Activated CD4-positive, alpha-beta memory T cell treated with anti-CD3 and anti-CD28 coated beads for 36 hours (primary cell): ENCODE results near the gene HIP1R. TPM values are rescaled to one million over a fixed set of nuclear protein-coding genes. Genes with fewer than 3 reads are reported as not detected.
"Not testable (repeated sequence)": the region's sequence is repeated elsewhere in the genome, so short reads cannot be mapped to it uniquely, and the experiment has no call there.

Experiments
- CTCF ChIA-PET: fragments of 350-600 bp; sonication (Branson Sonifier 250); formaldehyde crosslinking; loops from one replicate; lab custom pipeline; 2021; ENCODE audit warnings: antibody characterized with exemption, inconsistent platforms; lab: Charles Lee
- POLR2A ChIA-PET: fragments of 350-600 bp; sonication (Branson Sonifier 250); formaldehyde crosslinking; loops from one replicate; lab custom pipeline; 2021; ENCODE audit warnings: antibody characterized with exemption; lab: Charles Lee
- DNase-seq: peaks from one replicate; pipeline ENCODE4 v3.0.0-alpha.2; 2020
- H3K27ac Mint-ChIP-seq: one replicate; pipeline ENCODE4 v1.8.0; 2021; ENCODE audit warnings: mixed read lengths
- H3K27me3 Mint-ChIP-seq: one replicate; pipeline ENCODE4 v1.8.0; 2021; ENCODE audit warnings: mixed read lengths
- H3K36me3 Mint-ChIP-seq: one replicate; pipeline ENCODE4 v1.8.0; 2021; ENCODE audit warnings: mixed read lengths
- H3K4me1 Mint-ChIP-seq: one replicate; pipeline ENCODE4 v1.8.0; 2021; ENCODE audit warnings: low read depth, mixed read lengths
- H3K4me3 Mint-ChIP-seq: one replicate; pipeline ENCODE4 v1.8.0; 2021; ENCODE audit warnings: mild to moderate bottlenecking, mixed read lengths
- H3K9me3 Mint-ChIP-seq: one replicate; pipeline ENCODE4 v1.8.0; 2021; ENCODE audit warnings: mixed read lengths
- intact Hi-C: fragments of 100-400 bp; cut with micrococcal nuclease; formaldehyde crosslinking; loops from one replicate; pipeline ENCODE4 v1.15.1; 2023
- total RNA-seq, 2 experiments: library from RNA; stranded (reverse); gene quantifications; one replicate each; pipeline ENCODE4 v1.2.3, GENCODE V29; 2021

Gene HIP1R
- total RNA-seq, 2 experiments from 2014 or later = 19.3 to 22.2 TPM

GRCh38 chr12:122894193-122895121 lies 59.2 kb downstream of the HIP1R start:
- peak; percentile 29 for DNase-seq
- ChIA-PET CTCF (interaction anchor here (0.6 to 6.4 kb wide), 3 partner anchors 13 to 22 kb away, joined by 5 to 25 read pairs (median 7); no protein-coding TSS in a partner anchor), POLR2A (interaction anchor here (1.5 to 1.6 kb wide), 2 partner anchors 11 to 22 kb away, joined by 3 to 7 read pairs; no protein-coding TSS in a partner anchor)

GRCh38 chr12:122895320-122895703 lies 60.1 kb downstream of the HIP1R start:
- H3K27ac Mint-ChIP-seq = peak overlapping the region; percentile 79
- POLR2A ChIA-PET = interaction anchor here (1.5 to 1.6 kb wide), 2 partner anchors 12 to 23 kb away, joined by 3 to 7 read pairs; no protein-coding TSS in a partner anchor
- CTCF ChIA-PET = interaction anchor here (6.4 kb wide), 1 partner anchor 14 kb away, joined by 25 read pairs; no protein-coding TSS in a partner anchor
- H3K9me3 Mint-ChIP-seq = peaks cover 7% of the 10 kb centered on the region
- peaks cover 78% of the 10 kb centered on the region for H3K4me1 Mint-ChIP-seq
- DNase-seq = no peak
- H3K27me3 Mint-ChIP-seq = peaks cover 3% of the 10 kb centered on the region
- peak overlapping the region; percentile 79 for H3K4me3 Mint-ChIP-seq
- intact Hi-C loops = loop anchor here (5.0 to 10.0 kb wide), 2 partner anchors 163 to 559 kb away; partner anchors contain the start of genes HCAR1 and SNRNP35
- peaks cover 3% of the 10 kb centered on the region for H3K36me3 Mint-ChIP-seq

More at GRCh38 chr12:122894193-122895121, 59.2 kb downstream of the HIP1R start:
- intact Hi-C loops = loop anchor here (5.0 to 10.0 kb wide), 2 partner anchors 162 to 560 kb away; partner anchors contain the start of genes HCAR1 and SNRNP35
- Mint-ChIP-seq H3K27ac (peak overlapping the region; percentile 79), H3K36me3 (peaks cover 3% of the 10 kb centered on the region), H3K9me3 (peaks cover 7% of the 10 kb centered on the region), H3K27me3 (peaks cover 3% of the 10 kb centered on the region), H3K4me3 (peak overlapping the region; percentile 79), H3K4me1 (peaks cover 76% of the 10 kb centered on the region)

GRCh38 chr12:122895704-122896636 lies 60.7 kb downstream of the HIP1R start, which contains the start of gene VPS37B:
Gene VPS37B, minus strand, starts transcription at chr12:122896124. Its CDS starts 62 bp downstream, at chr12:122896062.
- Mint-ChIP-seq H3K4me1 (peaks cover 77% of the 10 kb centered on the region), H3K27ac (peak within 1 kb of the TSS; percentile 79), H3K4me3 (peak within 1 kb of the TSS; percentile 79), H3K9me3 (peaks cover 7% of the 10 kb centered on the region), H3K27me3 (peaks cover 3% of the 10 kb centered on the region), H3K36me3 (peaks cover 3% of the 10 kb centered on the region)
- peak; percentile 93 for DNase-seq
- CTCF ChIA-PET = interaction anchor here (0.7 to 6.4 kb wide), 2 partner anchors 14 to 57 kb away, joined by 4 to 25 read pairs; no protein-coding TSS in a partner anchor
- POLR2A ChIA-PET = interaction anchor here (1.5 to 1.6 kb wide), 2 partner anchors 8 to 23 kb away, joined by 3 to 4 read pairs; no protein-coding TSS in a partner anchor
- intact Hi-C loops = loop anchor here (5.0 to 10.0 kb wide), 2 partner anchors 164 to 559 kb away; partner anchors contain the start of genes HCAR1 and SNRNP35

- ChIA-PET POLR2A (interaction anchor here (1.5 kb wide), 1 partner anchor 8 kb away, joined by 4 read pairs; no protein-coding TSS in a partner anchor), CTCF (interaction anchor here (0.7 to 6.4 kb wide), 3 partner anchors 8 to 56 kb away, joined by 4 to 25 read pairs (median 7); no protein-coding TSS in a partner anchor)
- Mint-ChIP-seq H3K27ac (peak overlapping the region; percentile 79), H3K27me3 (peaks cover 3% of the 10 kb centered on the region), H3K4me3 (peak overlapping the region; percentile 79), H3K36me3 (peaks cover 3% of the 10 kb centered on the region), H3K9me3 (peaks cover 7% of the 10 kb centered on the region), H3K4me1 (peaks cover 78% of the 10 kb centered on the region)
- intact Hi-C loops = loop anchor here (5.0 to 10.0 kb wide), 2 partner anchors 164 to 558 kb away; partner anchors contain the start of genes HCAR1 and SNRNP35
- DNase-seq = no peak
Observed at GRCh38 chr12:122896662-122897061, 61.4 kb downstream of the HIP1R start.

- peaks cover 3% of the 10 kb centered on the region for H3K36me3 Mint-ChIP-seq
- intact Hi-C loops = loop anchor here (2.0 to 10.0 kb wide), 5 partner anchors 17 to 555 kb away; partner anchors contain the start of genes HCAR1, OGFOD2 and SNRNP35
- peaks cover 54% of the 10 kb centered on the region for H3K4me1 Mint-ChIP-seq
- ChIA-PET POLR2A (no interaction called here), CTCF (interaction anchor here (0.8 to 1.2 kb wide), 5 partner anchors 18 to 262 kb away, joined by 3 to 5 read pairs (median 4); no protein-coding TSS in a partner anchor)
- peaks cover 7% of the 10 kb centered on the region for H3K9me3 Mint-ChIP-seq
- no peak overlapping the region for H3K27ac Mint-ChIP-seq
- peaks cover 3% of the 10 kb centered on the region for H3K27me3 Mint-ChIP-seq
- no peak for DNase-seq
- H3K4me3 Mint-ChIP-seq = no peak overlapping the region
Observed at GRCh38 chr12:122899887-122900286, 64.6 kb downstream of the HIP1R start.

GRCh38 chr12:122902854-122903692 lies 67.8 kb downstream of the HIP1R start:
- ChIA-PET CTCF (interaction anchor here (1.7 kb wide), 1 partner anchor 42 kb away, joined by 4 read pairs; no protein-coding TSS in a partner anchor), POLR2A (interaction anchor here (0.6 kb wide), 1 partner anchor 21 kb away, joined by 5 read pairs; no protein-coding TSS in a partner anchor)
- Mint-ChIP-seq H3K4me3 (no peak overlapping the region), H3K4me1 (peaks cover 29% of the 10 kb centered on the region), H3K36me3 (no peaks in the 10 kb centered on the region), H3K9me3 (no peaks in the 10 kb centered on the region), H3K27me3 (no peaks in the 10 kb centered on the region), H3K27ac (no peak overlapping the region)
- intact Hi-C loops = no loop called here
- no peak for DNase-seq

GRCh38 chr12:122903693-122904034 lies 68.4 kb downstream of the HIP1R start:
- ChIA-PET POLR2A (no interaction called here), CTCF (interaction anchor here (1.7 kb wide), 1 partner anchor 43 kb away, joined by 4 read pairs; no protein-coding TSS in a partner anchor)
- H3K27ac Mint-ChIP-seq = no peak overlapping the region
- H3K27me3 Mint-ChIP-seq = no peaks in the 10 kb centered on the region
- H3K36me3 Mint-ChIP-seq = no peaks in the 10 kb centered on the region
- no peak for DNase-seq
- H3K4me3 Mint-ChIP-seq = no peak overlapping the region
- H3K4me1 Mint-ChIP-seq = peaks cover 24% of the 10 kb centered on the region
- H3K9me3 Mint-ChIP-seq = no peaks in the 10 kb centered on the region
- intact Hi-C loops = no loop called here

GRCh38 chr12:122905258-122905657 lies 70.0 kb downstream of the HIP1R start:
- peaks cover 10% of the 10 kb centered on the region for H3K4me1 Mint-ChIP-seq
- H3K4me3 Mint-ChIP-seq, H3K27ac Mint-ChIP-seq, H3K27me3 Mint-ChIP-seq, H3K36me3 Mint-ChIP-seq, POLR2A ChIA-PET, DNase-seq, intact Hi-C loops, H3K9me3 Mint-ChIP-seq: not testable (repeated sequence)
- CTCF ChIA-PET = interaction anchor here (1.7 kb wide), 1 partner anchor 44 kb away, joined by 4 read pairs; no protein-coding TSS in a partner anchor

GRCh38 chr12:122908915-122909314 lies 73.7 kb downstream of the HIP1R start:
- no peak overlapping the region for H3K27ac Mint-ChIP-seq
- no peak overlapping the region for H3K4me3 Mint-ChIP-seq
- no peaks in the 10 kb centered on the region for H3K4me1 Mint-ChIP-seq
- intact Hi-C loops = no loop called here
- no peaks in the 10 kb centered on the region for H3K27me3 Mint-ChIP-seq
- no peaks in the 10 kb centered on the region for H3K9me3 Mint-ChIP-seq
- H3K36me3 Mint-ChIP-seq = no peaks in the 10 kb centered on the region
- CTCF ChIA-PET = interaction anchor here (0.5 to 0.8 kb wide), 3 partner anchors 15 to 329 kb away, joined by 3 to 5 read pairs (median 4); no protein-coding TSS in a partner anchor
- no peak for DNase-seq
- POLR2A ChIA-PET = no interaction called here
